OCI-LY1 (cell line): ENCODE measurements around the gene GPR65.
"Not testable (repeated sequence)": the region's sequence is repeated elsewhere in the genome, so short reads cannot be mapped to it uniquely, and the experiment has no call there.

ENCODE experiments used
- CTCF ChIP-seq: fragments of 200-600 bp; sonication (generic), shearing (Covaris generic); IDR thresholded peaks from 2 replicates; pipeline ENCODE4 v1.5.1; 2017; ENCODE audit warnings: mild to moderate bottlenecking, antibody characterized with exemption, low read length, moderate library complexity, mixed read lengths
- EZH2 ChIP-seq: fragments of 200-600 bp; sonication (generic), shearing (Covaris generic); IDR thresholded peaks from 2 replicates; pipeline ENCODE4 v1.8.0; 2017; ENCODE audit warnings: borderline replicate concordance, mixed run types, mild to moderate bottlenecking, antibody characterized with exemption, low read length, moderate library complexity, mixed read lengths

GRCh38 chr14:88024252-88025086 lies 19.5 kb downstream of the GPR65 start:
- TF ChIP-seq CTCF, EZH2: not testable (repeated sequence)
